NCI-H526 treated with DMSO at 0.1 percent for 48 hours (cell line): ENCODE results near the gene PNMA8C.
A peak's percentile ranks its signal among the peaks of the same experiment; 100 is the strongest.
"Not testable (repeated sequence)": the region's sequence is repeated elsewhere in the genome, so short reads cannot be mapped to it uniquely, and the experiment has no call there.

Experiments
- DNase-seq: peaks from one replicate; lab custom pipeline; 2025; lab: John Stamatoyannopoulos, UW

Gene PNMA8C

DNA sequence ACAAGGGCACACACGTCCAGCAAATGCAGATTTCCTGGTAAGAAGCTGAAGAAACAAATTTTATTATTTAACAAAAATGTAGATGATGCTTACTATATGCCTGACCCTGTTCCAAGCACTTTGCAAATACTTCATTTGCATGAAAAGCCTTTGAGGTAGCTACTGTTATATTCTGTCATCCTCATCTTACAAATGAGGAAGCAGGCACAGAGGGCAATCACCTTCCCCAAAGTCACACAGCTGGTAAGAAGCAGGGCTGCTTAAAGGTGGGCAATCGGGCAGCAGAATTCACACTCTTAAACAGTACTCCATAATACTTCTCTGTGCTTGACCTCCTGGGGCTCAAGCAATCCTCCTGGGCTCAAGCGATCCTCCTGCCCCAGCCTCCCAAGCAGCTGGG, 18.3 kb upstream of the PNMA8C start:
- no peak for DNase-seq

GRCh38 chr19:46446021-46446420, 17.3 kb upstream of the PNMA8C start:
- no peak for DNase-seq

- DNase-seq: no peak
These were observed 14.2 kb upstream of the PNMA8C start for GRCh38 chr19:46442808-46443450.

- DNase-seq: no peak
These were observed 13.1 kb upstream of the PNMA8C start for GRCh38 chr19:46441866-46442265.

DNA sequence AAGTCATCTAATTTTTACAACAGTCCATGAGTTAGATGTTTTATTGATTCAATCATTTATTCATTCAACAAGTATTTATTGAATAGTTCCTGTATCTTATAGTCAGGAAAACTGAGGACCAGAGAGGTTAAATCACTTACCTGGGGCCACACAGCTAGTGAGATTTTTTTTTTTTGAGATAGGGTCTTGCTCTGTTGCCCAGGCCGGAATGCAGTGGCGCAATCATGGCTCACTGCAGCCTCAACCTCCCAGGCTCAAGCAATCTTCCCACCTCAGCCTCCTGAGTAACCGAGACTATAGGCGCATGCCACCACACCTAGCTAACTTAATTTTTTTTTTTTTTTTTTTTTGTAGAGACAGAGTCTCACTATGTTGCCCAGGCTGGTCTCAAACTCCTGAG, 7.0 kb upstream of the PNMA8C start:
- DNase-seq: not testable (repeated sequence)

GRCh38 chr19:46435009-46435408, 6.3 kb upstream of the PNMA8C start:
- no peak for DNase-seq

GRCh38 chr19:46433470-46433869, 4.7 kb upstream of the PNMA8C start:
- not testable (repeated sequence) for DNase-seq

GRCh38 chr19:46431824-46432223, 3.1 kb upstream of the PNMA8C start:
- DNase-seq: no peak

DNA sequence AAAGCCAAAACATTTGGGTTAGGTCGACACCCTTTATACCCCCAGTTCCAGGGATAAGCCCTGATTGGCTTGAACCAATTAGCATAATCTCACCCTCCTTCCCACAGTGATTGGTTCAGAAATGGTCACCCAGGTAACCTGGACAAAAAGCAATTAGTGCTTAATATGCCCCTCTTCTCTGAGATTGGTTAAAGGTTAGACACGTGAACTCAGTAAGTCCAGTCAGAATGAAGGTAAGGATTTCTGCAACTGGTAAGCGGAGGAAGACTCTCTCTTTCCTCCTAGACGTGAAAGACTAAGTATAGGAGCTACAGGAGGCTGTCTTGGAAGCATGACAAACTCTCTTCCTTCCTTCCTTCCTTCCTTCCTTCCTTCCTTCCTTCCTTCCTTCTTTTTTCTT, 1.3 kb upstream of the PNMA8C start:
- no peak for DNase-seq

DNA sequence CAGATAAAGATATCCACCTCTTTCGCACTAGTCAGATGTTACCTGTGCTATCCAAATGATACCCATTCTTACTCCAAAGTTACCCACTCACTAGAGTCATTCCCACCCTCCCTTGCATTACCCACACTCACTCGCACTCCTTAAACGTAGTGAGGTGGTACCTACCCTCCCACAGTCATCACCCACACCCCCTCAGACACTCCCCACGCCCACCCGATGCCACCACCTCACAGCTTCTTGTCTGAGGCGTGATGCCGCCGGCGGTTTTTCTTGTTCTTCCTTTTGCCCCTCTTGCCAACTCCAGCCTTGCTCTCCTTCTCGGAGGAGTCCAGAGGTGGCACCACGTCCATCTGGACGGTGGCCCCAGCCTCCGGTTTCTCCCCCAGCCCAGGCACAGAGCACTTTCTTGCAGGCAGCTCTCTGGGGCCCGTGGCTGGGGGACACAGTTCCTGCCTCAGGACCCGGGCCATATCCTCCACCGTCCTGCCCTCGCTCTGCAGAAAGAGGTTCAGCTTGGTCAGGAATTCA, 1.2 kb downstream of the PNMA8C start:
- DNase-seq: no peak

- peak; percentile 72 for DNase-seq
These were observed 2.1 kb downstream of the PNMA8C start for GRCh38 chr19:46426506-46427162.

GRCh38 chr19:46426035-46426505, 2.7 kb downstream of the PNMA8C start:
- DNase-seq: no peak

DNA sequence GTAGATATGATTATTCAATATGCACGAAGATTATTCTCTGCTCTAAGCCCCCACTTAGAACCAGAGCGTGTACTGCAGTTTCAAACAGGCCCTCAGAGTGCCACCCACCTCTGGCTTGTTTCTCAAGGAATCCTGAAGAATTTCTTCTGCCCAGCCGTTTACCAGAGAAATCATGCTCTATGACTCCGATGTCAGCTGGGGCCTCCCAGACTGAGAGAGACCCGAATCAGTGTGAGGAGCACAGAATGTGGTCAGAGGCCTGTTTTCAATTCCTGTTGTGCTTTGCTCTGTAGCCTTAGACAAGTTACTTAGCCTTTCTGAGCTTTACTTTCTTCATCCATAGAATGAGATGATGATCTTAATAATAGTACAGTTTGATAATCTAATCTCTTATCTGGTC, 5.5 kb downstream of the PNMA8C start:
- no peak for DNase-seq

DNA sequence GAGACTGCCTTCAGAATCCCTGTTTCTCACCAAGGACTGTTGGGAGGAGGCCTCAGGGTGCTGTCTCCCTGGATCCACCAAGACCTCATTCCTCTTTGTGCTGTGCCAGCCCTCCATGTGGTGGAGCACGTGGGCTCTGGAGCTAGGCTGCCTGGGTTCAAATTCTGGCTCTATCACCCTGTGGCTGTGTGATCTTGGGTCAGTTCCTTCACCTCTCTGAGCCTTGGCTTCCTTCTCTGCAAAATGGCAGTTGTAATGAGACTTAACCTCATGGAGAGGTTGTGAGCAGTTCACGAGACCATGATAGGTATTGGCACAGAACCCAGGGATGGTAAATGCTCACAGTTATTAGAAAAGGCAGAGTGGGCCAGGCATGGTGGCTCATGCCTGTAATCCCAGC, 6.4 kb downstream of the PNMA8C start:
- no peak for DNase-seq

GRCh38 chr19:46420056-46420455, 8.7 kb downstream of the PNMA8C start:
- no peak for DNase-seq

- peak; percentile 84 for DNase-seq
These were observed 12.7 kb downstream of the PNMA8C start for GRCh38 chr19:46415804-46416709.

GRCh38 chr19:46414899-46415298, 13.8 kb downstream of the PNMA8C start:
- DNase-seq: not testable (repeated sequence)

- peak; percentile 85 for DNase-seq
These were observed 15.3 kb downstream of the PNMA8C start, which contains the start of gene CCDC8 for GRCh38 chr19:46413262-46414031. Gene CCDC8 (minus strand): TSS chr19:46413564. CDS start chr19:46412810, 754 bp downstream.

DNA sequence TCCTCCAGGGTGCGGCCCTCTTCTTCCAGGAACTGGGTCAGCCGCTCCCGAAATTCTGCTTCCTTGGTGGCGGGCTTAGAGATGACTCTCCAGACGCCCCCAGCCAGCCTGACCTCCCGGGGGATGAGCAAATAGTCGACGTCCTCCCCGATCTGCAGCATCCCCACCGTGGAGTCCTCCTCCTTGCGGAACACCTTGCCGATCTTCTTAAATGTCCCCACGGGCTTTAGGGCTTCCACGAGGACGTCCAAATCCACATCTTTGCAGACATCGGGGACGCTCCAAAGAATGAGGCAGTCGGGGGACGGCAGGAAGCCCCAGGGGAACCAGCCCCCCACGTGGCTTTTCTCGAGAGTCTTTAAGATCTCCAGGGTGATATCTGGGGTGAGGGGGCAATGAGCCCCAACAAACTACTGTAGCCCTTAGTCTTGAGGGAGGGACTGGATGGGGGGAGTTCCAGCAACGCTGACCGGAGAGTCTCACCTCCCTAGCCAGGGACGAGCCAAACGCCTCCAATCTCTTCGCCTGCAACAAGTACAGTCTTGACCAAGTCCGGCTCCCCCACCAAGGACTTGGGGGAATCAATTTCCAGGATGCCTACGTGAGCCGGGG, 16.0 kb downstream of the PNMA8C start:
- DNase-seq: no peak

DNA sequence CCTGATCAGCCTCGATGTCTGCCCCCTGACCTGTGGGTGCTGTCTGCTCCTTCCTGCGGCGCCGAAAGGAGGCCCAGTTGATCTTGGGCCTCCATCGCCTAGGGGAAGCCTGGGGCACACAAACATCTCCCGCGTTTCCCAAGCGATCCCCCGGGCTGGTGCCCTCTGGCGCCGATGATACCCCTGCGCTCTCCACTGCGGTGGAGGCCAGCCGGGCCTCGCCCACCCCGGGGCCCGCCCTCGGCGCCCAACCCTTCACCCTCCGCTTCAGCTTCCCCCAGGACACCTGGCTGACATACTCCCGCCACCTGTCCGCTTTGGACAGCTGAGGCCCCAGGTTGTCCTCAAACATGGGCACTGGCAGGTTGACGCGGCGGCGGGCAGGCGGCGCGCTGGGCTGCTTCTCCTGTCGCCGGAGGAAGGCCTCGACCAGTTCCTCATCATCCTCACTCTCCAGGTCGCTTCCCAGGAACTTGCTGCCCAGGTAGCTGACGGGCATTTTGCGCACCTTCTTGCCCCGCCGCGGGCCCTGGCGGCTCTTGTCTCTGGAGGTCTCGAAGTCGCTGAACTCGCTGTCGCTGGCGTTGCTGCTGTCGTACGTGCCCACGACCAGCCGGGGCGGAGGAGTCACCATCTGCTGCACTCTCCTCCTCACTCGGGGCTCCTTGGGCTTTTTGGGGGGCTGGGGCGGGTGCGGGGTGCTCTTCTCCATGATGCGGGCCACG, 16.6 kb downstream of the PNMA8C start:
- DNase-seq: no peak
